Nephron progenitor cell (in vitro differentiated cells): ENCODE measurements around the gene TBC1D22A.

Experiments
- DNase-seq: peaks from one replicate; pipeline ENCODE4 v3.0.0; 2021
- H3K27ac Mint-ChIP-seq: 2 replicates; pipeline ENCODE4 v1.8.0; 2021; ENCODE audit warnings: mild to moderate bottlenecking, moderate library complexity, mixed read lengths
- H3K27me3 Mint-ChIP-seq: 2 replicates; pipeline ENCODE4 v1.8.0; 2021; ENCODE audit warnings: mild to moderate bottlenecking, low read depth, mixed read lengths; ENCODE audit not compliant: poor library complexity
- H3K36me3 Mint-ChIP-seq: 2 replicates; pipeline ENCODE4 v1.8.0; 2021; ENCODE audit warnings: low read depth, mixed read lengths
- H3K4me1 Mint-ChIP-seq: 2 replicates; pipeline ENCODE4 v1.8.0; 2021; ENCODE audit warnings: mixed read lengths
- H3K4me3 Mint-ChIP-seq: 2 replicates; pipeline ENCODE4 v1.8.0; 2021; ENCODE audit warnings: mild to moderate bottlenecking, moderate library complexity, mixed read lengths
- H3K9me3 Mint-ChIP-seq: 2 replicates; pipeline ENCODE4 v1.8.0; 2021; ENCODE audit warnings: mild to moderate bottlenecking, moderate library complexity, mixed read lengths
- TF ChIP-seq, protein P1 (sequence below): fragments of 200-600 bp; sonication (generic); IDR thresholded peaks from 2 replicates; pipeline ENCODE4 v1.5.0; 2021; ENCODE audit warnings: antibody characterized with exemption

TBC1D22A gene

DNA sequence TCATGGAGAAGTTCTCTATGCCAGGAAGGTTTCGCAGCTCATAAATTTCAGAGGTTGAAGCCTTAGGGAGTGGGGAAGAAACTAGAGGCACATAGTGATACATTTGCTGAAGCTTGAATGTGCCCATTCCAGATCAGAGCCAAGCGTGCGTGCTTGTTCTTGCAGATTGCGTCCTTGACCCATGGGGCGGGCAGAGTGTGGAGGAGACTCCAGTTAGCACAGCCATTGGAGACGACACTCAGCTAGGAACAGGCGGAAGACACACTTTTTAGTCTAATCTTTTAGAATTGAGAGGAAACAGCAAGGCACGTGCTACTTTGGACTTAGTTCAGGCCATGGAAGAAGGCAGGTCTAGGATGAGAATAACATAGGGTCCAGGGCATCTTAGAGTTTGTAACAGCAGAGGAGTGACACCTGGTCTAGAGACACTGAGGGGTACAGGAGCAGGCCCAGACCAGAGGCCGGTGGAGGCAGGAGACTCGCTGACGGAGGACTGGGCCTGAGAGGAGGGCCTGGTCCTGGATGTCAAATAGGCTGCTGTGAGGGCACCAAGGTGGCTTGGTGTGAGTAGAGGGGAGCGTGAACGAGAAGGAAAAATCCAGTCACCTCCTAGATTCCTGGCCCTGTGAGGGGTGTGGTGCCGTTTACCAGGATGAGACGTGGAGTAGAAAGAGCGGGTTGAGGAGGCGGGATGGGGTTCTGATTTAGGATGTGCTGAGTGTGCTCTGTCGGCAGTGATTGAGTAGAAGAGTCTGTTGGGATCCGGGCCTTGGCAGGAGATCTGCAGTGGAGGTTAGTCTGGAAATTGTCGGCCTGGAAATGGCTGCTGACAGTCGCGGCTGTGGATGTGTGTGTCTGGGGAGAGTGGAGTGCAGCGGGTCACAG is 154.7 kb downstream of the TBC1D22A start:
- Mint-ChIP-seq H3K27ac (peak overlapping the region; percentile 88), H3K9me3 (peaks cover 11% of the 10 kb centered on the region), H3K4me3 (no peak overlapping the region), H3K36me3 (peaks cover 53% of the 10 kb centered on the region), H3K4me1 (peaks cover 35% of the 10 kb centered on the region), H3K27me3 (no peaks in the 10 kb centered on the region)
- no peak for DNase-seq
- TF ChIP-seq, protein P1, sequence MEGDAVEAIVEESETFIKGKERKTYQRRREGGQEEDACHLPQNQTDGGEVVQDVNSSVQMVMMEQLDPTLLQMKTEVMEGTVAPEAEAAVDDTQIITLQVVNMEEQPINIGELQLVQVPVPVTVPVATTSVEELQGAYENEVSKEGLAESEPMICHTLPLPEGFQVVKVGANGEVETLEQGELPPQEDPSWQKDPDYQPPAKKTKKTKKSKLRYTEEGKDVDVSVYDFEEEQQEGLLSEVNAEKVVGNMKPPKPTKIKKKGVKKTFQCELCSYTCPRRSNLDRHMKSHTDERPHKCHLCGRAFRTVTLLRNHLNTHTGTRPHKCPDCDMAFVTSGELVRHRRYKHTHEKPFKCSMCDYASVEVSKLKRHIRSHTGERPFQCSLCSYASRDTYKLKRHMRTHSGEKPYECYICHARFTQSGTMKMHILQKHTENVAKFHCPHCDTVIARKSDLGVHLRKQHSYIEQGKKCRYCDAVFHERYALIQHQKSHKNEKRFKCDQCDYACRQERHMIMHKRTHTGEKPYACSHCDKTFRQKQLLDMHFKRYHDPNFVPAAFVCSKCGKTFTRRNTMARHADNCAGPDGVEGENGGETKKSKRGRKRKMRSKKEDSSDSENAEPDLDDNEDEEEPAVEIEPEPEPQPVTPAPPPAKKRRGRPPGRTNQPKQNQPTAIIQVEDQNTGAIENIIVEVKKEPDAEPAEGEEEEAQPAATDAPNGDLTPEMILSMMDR: no peak

DNA sequence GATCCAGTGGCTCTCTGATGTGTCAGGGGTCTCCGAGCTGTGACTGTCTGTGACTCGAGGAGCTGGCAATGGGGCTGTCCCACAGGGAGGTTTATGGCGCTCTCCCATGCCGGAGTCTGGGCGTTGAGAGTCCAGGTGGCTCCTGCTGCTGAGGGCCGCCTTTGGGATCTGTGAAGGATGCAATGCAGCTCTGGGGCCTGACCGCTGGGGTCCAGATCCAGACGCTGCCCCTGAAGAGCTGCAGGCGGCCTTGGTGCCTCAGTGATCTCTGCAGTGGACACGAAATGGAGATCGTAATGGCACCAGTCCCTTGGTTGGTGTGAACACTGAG is 155.3 kb downstream of the TBC1D22A start:
- DNase-seq: no peak
- peaks cover 35% of the 10 kb centered on the region for H3K4me1 Mint-ChIP-seq
- peak overlapping the region; percentile 88 for H3K27ac Mint-ChIP-seq
- H3K27me3 Mint-ChIP-seq: no peaks in the 10 kb centered on the region
- H3K36me3 Mint-ChIP-seq: peaks cover 58% of the 10 kb centered on the region
- TF ChIP-seq, protein P1: no peak
- peaks cover 17% of the 10 kb centered on the region for H3K9me3 Mint-ChIP-seq
- H3K4me3 Mint-ChIP-seq: no peak overlapping the region

DNA sequence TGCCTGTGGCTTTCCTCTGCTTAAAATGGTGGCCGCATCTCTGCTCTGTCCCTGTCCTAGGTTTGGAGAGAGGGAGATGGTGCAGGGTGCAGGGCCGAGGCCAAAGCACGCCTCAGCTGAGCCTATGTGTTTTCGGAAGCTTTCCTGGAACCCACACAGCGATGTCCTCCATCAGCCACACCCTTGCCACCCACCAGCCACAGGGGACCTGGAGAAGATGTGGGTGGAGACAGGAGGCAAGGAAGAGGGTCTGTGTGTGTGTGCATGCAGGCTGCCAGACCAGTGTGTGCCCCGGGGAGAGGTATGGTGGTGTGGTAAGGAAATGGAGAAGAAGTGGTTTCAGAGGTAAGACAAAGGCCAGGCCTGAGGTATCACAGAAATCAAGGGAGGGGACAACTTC is 155.7 kb downstream of the TBC1D22A start:
- peaks cover 20% of the 10 kb centered on the region for H3K9me3 Mint-ChIP-seq

DNA sequence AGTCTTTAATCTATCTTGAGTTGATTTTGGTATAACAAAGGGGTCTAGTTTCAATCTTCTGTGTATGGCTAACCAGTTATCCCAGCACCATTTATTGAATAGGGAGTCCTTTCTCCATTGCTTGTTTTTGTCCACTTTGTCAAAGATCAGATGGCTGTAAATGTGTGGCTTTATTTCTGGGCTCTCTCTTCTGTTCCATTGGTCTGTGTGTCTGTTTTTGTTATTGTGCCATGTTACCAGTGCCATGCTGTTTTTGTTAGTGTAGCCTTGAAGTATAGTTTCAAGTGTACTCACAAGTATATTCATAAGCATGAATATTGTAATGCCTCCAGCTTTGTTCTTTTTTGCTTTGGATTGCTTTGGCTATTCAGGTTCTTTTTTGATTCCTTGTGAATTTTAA is 159.6 kb downstream of the TBC1D22A start:
- DNase-seq: no peak
- TF ChIP-seq, protein P1: no peak
- peaks cover 7% of the 10 kb centered on the region for H3K4me1 Mint-ChIP-seq
- no peak overlapping the region for H3K27ac Mint-ChIP-seq
- no peaks in the 10 kb centered on the region for H3K27me3 Mint-ChIP-seq
- H3K4me3 Mint-ChIP-seq: no peak overlapping the region
- H3K9me3 Mint-ChIP-seq: peaks cover 20% of the 10 kb centered on the region
- peaks cover 64% of the 10 kb centered on the region for H3K36me3 Mint-ChIP-seq

More for the DNA sequence above, 155.7 kb downstream of the TBC1D22A start:
- peaks cover 30% of the 10 kb centered on the region for H3K4me1 Mint-ChIP-seq
- no peak overlapping the region for H3K4me3 Mint-ChIP-seq
- H3K27me3 Mint-ChIP-seq: no peaks in the 10 kb centered on the region
- H3K36me3 Mint-ChIP-seq: peaks cover 56% of the 10 kb centered on the region
- DNase-seq: no peak
- H3K27ac Mint-ChIP-seq: peak overlapping the region; percentile 52
- TF ChIP-seq, protein P1: no peak

DNA sequence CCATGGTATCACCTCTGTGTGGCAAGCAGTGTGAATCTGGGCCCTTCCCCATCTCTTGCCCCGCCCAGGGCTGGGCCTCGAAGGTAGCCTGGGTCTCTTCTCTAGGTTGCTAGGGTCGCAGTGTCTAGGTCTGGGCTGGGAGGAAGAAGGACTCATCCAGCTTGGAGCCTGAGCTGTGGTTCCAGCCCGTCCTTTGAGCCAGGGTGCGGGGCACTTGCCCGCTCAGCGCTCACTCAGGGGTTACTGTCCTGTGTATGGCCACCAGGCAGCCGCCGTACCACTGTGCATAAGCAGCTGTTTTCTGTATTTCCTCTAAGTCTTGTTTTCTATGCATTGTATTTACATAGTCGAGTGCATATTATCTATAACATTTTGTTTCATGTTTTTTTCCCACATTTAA is 160.9 kb downstream of the TBC1D22A start:
- no peaks in the 10 kb centered on the region for H3K4me1 Mint-ChIP-seq
- peaks cover 61% of the 10 kb centered on the region for H3K36me3 Mint-ChIP-seq
- no peak overlapping the region for H3K27ac Mint-ChIP-seq
- no peak for DNase-seq
- H3K27me3 Mint-ChIP-seq: no peaks in the 10 kb centered on the region
- TF ChIP-seq, protein P1: no peak
- H3K9me3 Mint-ChIP-seq: peaks cover 20% of the 10 kb centered on the region
- no peak overlapping the region for H3K4me3 Mint-ChIP-seq

DNA sequence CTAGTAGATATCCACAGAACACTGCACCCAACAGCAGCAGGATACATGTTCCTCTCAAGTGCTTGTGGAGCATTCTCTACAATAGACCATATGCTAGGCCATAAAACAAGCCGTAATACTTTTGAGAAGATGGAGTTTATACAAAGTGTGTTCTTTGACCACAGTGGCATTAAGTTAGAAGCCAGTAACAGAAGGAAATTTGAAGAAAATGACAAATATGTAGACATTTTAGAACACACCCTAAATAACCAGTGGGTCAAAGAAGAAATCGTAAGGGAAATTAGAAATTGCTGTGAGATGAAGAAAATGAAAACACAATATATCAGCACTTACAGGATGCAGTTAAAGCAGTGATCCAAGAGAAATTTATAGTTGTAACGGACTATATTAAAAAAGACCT is 163.4 kb downstream of the TBC1D22A start:
- Mint-ChIP-seq H3K27ac (no peak overlapping the region), H3K4me3 (no peak overlapping the region), H3K27me3 (no peaks in the 10 kb centered on the region), H3K9me3 (peaks cover 20% of the 10 kb centered on the region), H3K36me3 (peaks cover 57% of the 10 kb centered on the region), H3K4me1 (no peaks in the 10 kb centered on the region)
- TF ChIP-seq, protein P1: no peak
- DNase-seq: no peak
